Measurements from ENCODE around the gene AP5M1. TPM values are rescaled to one million over a fixed set of nuclear protein-coding genes. Genes with fewer than 3 reads are reported as not detected.

Gene AP5M1
- total RNA-seq, 2 experiments from 2014 or later: 29.1 to 31.1 TPM

DNA sequence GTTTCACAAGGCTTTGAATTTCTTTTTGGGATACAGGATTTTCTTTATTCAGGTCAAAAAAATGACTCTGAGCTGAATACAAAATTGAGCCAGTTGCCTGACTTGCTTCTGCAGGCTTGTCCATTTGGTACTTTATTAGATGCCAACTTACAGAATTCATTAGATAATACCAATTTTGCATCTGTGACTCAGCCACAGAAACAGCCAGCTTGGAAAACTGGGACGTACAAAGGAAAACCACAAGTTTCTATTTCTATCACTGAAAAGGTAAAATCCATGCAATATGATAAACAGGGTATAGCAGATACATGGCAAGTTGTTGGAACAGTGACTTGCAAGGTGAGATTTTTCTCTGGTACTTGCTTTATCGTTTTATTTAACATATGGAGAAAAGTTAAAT lies 5.8 kb downstream of the AP5M1 start:
- no peaks in the 10 kb centered on the region for H3K9me3 Mint-ChIP-seq
- H3K27ac Mint-ChIP-seq: no peak overlapping the region
- ChIA-PET CTCF (no interaction called here), POLR2A (no interaction called here)
- peaks cover 27% of the 10 kb centered on the region for H3K36me3 Mint-ChIP-seq (ENCODE audit: low read depth)
- peaks cover 35% of the 10 kb centered on the region for H3K4me1 Mint-ChIP-seq (ENCODE audit: low read depth)
- no peak for DNase-seq
- no peak overlapping the region for H3K4me3 Mint-ChIP-seq
- intact Hi-C loops (cut with micrococcal nuclease): no loop called here
- TF ChIP-seq, protein P1, sequence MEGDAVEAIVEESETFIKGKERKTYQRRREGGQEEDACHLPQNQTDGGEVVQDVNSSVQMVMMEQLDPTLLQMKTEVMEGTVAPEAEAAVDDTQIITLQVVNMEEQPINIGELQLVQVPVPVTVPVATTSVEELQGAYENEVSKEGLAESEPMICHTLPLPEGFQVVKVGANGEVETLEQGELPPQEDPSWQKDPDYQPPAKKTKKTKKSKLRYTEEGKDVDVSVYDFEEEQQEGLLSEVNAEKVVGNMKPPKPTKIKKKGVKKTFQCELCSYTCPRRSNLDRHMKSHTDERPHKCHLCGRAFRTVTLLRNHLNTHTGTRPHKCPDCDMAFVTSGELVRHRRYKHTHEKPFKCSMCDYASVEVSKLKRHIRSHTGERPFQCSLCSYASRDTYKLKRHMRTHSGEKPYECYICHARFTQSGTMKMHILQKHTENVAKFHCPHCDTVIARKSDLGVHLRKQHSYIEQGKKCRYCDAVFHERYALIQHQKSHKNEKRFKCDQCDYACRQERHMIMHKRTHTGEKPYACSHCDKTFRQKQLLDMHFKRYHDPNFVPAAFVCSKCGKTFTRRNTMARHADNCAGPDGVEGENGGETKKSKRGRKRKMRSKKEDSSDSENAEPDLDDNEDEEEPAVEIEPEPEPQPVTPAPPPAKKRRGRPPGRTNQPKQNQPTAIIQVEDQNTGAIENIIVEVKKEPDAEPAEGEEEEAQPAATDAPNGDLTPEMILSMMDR (IDR thresholded peaks at IDR 0.05): no peak
- no peak for ATAC-seq
- no peaks in the 10 kb centered on the region for H3K27me3 Mint-ChIP-seq

DNA sequence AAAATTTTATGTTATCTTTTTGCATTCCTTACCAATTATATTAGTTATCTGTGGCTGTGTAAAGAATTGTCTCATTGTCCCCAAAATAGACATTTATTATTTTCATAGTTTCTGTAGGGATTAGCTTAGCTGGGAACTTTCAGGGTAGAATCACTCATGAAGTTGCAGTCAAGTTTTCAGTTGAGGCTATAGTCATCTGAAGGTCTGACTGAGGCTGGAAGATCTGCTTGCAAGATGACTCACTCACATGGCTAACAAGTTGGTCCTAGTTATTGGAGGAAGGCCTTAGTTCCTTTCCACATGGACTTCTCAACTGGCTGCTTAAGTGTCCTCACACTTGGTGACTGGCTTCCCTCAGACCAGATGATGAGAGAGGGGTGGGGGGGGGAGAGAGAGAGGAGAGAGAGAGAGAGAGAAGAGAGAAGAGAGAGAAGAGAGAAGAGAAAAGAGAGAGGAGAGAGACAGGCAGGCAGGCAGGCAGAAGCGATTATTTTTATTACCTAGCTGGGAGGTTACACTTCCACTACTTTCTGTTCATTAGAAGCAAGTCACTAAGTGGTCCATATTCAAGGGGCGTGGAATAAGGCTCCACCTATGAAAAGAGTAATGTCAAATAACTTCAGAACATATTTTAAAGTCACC lies 6.4 kb downstream of the AP5M1 start:
- ChIA-PET POLR2A (no interaction called here), CTCF (no interaction called here)
- intact Hi-C loops (cut with micrococcal nuclease): no loop called here
- no peaks in the 10 kb centered on the region for H3K27me3 Mint-ChIP-seq
- no peak for DNase-seq
- peaks cover 26% of the 10 kb centered on the region for H3K36me3 Mint-ChIP-seq (ENCODE audit: low read depth)
- no peak overlapping the region for H3K27ac Mint-ChIP-seq
- no peak overlapping the region for H3K4me3 Mint-ChIP-seq
- no peaks in the 10 kb centered on the region for H3K9me3 Mint-ChIP-seq
- TF ChIP-seq, protein P1 (IDR thresholded peaks at IDR 0.05): no peak
- no peak for ATAC-seq
- peaks cover 34% of the 10 kb centered on the region for H3K4me1 Mint-ChIP-seq (ENCODE audit: low read depth)

DNA sequence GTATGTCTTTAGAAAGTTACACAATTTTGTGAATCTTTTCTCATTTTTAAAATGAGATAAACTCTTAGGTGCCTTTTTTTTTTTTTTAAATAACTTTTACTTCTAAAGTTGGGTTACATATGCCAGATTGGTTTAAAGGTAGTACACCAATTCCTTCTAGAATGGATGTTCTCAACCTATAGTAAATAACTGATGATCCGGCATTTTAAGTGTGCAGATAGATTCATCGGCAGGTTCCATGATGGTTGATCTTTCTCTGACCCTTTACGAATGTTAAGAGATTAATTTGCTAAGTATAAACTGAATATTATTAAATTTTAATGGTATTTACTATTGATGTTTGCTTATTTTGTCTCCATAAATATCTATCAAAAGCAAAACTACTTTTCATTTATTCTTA lies 8.3 kb downstream of the AP5M1 start:
- Mint-ChIP-seq H3K27ac (no peak overlapping the region), H3K4me3 (no peak overlapping the region), H3K36me3 (ENCODE audit: low read depth) (peaks cover 22% of the 10 kb centered on the region), H3K9me3 (no peaks in the 10 kb centered on the region), H3K4me1 (ENCODE audit: low read depth) (peaks cover 15% of the 10 kb centered on the region), H3K27me3 (no peaks in the 10 kb centered on the region)
- CTCF ChIA-PET: no interaction called here
- no peak for DNase-seq
- TF ChIP-seq, protein P1 (IDR thresholded peaks at IDR 0.05): no peak
- POLR2A ChIA-PET: no interaction called here
- intact Hi-C loops (cut with micrococcal nuclease): no loop called here
- no peak for ATAC-seq

DNA sequence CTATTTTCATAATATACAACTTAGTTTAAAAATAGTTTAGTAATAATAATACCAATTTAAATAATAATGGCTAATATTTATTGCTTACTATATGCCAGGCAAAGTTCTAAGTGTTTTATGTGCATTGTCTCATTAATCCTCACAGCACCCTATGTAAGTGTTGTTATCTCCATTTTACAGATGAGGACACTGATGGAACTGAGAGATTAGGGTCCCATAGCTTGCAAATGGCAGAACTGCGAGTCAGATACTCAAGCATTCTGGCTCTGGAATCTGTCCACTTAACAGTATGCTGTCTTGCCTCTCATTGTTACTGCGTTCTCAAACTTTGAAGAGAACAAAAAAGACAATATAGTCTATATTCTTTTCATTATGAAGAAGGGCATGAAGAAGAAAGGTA lies 19.0 kb downstream of the AP5M1 start:
- POLR2A ChIA-PET: no interaction called here
- intact Hi-C loops (cut with micrococcal nuclease): no loop called here
- H3K36me3 Mint-ChIP-seq (ENCODE audit: low read depth): peaks cover 18% of the 10 kb centered on the region

DNA sequence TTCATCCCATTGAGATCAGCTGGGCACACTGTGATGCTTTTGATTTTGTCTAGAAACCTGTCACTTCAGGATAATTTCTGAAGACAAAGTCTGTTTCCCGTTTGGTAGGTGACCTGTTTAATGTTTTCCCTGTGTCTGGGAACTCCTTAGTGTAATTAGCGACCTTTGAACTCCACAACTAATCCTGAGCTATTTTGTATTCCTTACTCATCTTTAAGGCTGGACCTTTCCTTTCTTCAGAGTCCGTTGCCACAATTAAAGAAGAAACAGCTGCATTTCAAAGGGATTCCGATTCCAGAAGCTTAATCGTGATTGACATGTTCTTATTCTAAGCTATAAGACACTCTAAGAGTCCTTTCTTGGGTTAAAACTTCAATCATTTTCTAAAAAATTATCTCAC lies 22.0 kb downstream of the AP5M1 start:
- H3K4me3 Mint-ChIP-seq: no peak overlapping the region
- no peak for ATAC-seq
- DNase-seq: no peak
- intact Hi-C loops (cut with micrococcal nuclease): no loop called here
- H3K9me3 Mint-ChIP-seq: no peaks in the 10 kb centered on the region
- POLR2A ChIA-PET: interaction anchor here (1.9 kb wide), 1 partner anchor 22 kb away, joined by 6 read pairs; the partner anchor contains the start of genes AP5M1 and EXOC5
- H3K4me1 Mint-ChIP-seq (ENCODE audit: low read depth): no peaks in the 10 kb centered on the region
- H3K36me3 Mint-ChIP-seq (ENCODE audit: low read depth): peaks cover 8% of the 10 kb centered on the region
- TF ChIP-seq, protein P1 (IDR thresholded peaks at IDR 0.05): no peak
- H3K27ac Mint-ChIP-seq: no peak overlapping the region
- CTCF ChIA-PET: interaction anchor here (1.1 to 1.2 kb wide), 2 partner anchors 12 to 26 kb away, joined by 3 to 5 read pairs; no protein-coding TSS in a partner anchor
- no peaks in the 10 kb centered on the region for H3K27me3 Mint-ChIP-seq

More for the DNA sequence above, 19.0 kb downstream of the AP5M1 start:
- Mint-ChIP-seq H3K27me3 (no peaks in the 10 kb centered on the region), H3K4me3 (no peak overlapping the region), H3K27ac (no peak overlapping the region), H3K4me1 (ENCODE audit: low read depth) (no peaks in the 10 kb centered on the region), H3K9me3 (no peaks in the 10 kb centered on the region)
- ATAC-seq (no peak), DNase-seq (no peak)
- TF ChIP-seq, protein P1 (IDR thresholded peaks at IDR 0.05): no peak
- CTCF ChIA-PET: no interaction called here
